Activated CD8-positive, alpha-beta T cell treated with anti-CD3 and anti-CD28 coated beads for 36 hours (primary cell): Measurements from ENCODE around the gene FMNL2. TPM values are rescaled to one million over a fixed set of nuclear protein-coding genes. Genes with fewer than 3 reads are reported as not detected.

Source experiments
- ATAC-seq: fragments of 200-7000 bp; cut with Tn5 transposase; one replicate; pipeline ENCODE4 v1.10.0; 2021; ENCODE audit warnings: mild to moderate bottlenecking, moderate library complexity
- CTCF ChIA-PET: fragments of 350-600 bp; sonication (Branson Sonifier 250); formaldehyde crosslinking; loops from one replicate; lab custom pipeline; 2021; ENCODE audit warnings: antibody characterized with exemption; lab: Charles Lee
- POLR2A ChIA-PET: fragments of 350-600 bp; sonication (Branson Sonifier 250); formaldehyde crosslinking; loops from one replicate; lab custom pipeline; 2021; ENCODE audit warnings: antibody characterized with exemption; lab: Charles Lee
- DNase-seq: peaks from one replicate; pipeline ENCODE4 v3.0.0-alpha.2; 2020
- H3K27ac Mint-ChIP-seq: one replicate; pipeline ENCODE4 v1.8.0; 2021; ENCODE audit warnings: mild to moderate bottlenecking, mixed read lengths
- H3K27me3 Mint-ChIP-seq: one replicate; pipeline ENCODE4 v1.8.0; 2021; ENCODE audit warnings: mixed read lengths
- H3K36me3 Mint-ChIP-seq: one replicate; pipeline ENCODE4 v1.8.0; 2021; ENCODE audit warnings: low read depth, mixed read lengths
- H3K4me1 Mint-ChIP-seq: one replicate; pipeline ENCODE4 v1.8.0; 2021; ENCODE audit warnings: low read depth, mixed read lengths
- H3K4me3 Mint-ChIP-seq: one replicate; pipeline ENCODE4 v1.8.0; 2021; ENCODE audit warnings: mild to moderate bottlenecking, moderate library complexity, mixed read lengths
- H3K9me3 Mint-ChIP-seq: one replicate; pipeline ENCODE4 v1.8.0; 2021; ENCODE audit warnings: mixed read lengths
- CTCF ChIP-seq: fragments of 200-600 bp; IDR thresholded peaks from one replicate; pipeline ENCODE4 v1.8.0; 2022; ENCODE audit warnings: antibody characterized with exemption, mild to moderate bottlenecking
- intact Hi-C: fragments of 100-400 bp; cut with micrococcal nuclease; formaldehyde crosslinking; loops from one replicate; pipeline ENCODE4 v1.10.0; 2022
- total RNA-seq, 2 experiments: library from RNA; stranded (reverse); gene quantifications; one replicate each; pipeline ENCODE4 v1.2.3, GENCODE V29; 2021

Gene FMNL2
- total RNA-seq, 2 experiments from 2014 or later = 1.1 TPM

GRCh38 chr2:152396051-152396511 lies 61.1 kb downstream of the FMNL2 start:
- Mint-ChIP-seq H3K4me1 (no peaks in the 10 kb centered on the region), H3K36me3 (no peaks in the 10 kb centered on the region), H3K27me3 (peaks cover 10% of the 10 kb centered on the region), H3K9me3 (peaks cover 2% of the 10 kb centered on the region), H3K27ac (no peak overlapping the region), H3K4me3 (no peak overlapping the region)
- no peak for TF ChIP-seq CTCF
- no peak for ATAC-seq
- CTCF ChIA-PET = no interaction called here
- DNase-seq = no peak
- intact Hi-C loops = no loop called here
- POLR2A ChIA-PET = no interaction called here

- peaks cover 8% of the 10 kb centered on the region for H3K27me3 Mint-ChIP-seq
- POLR2A ChIA-PET = no interaction called here
- no peak overlapping the region for H3K27ac Mint-ChIP-seq
- ATAC-seq = no peak
- CTCF ChIA-PET = no interaction called here
- H3K4me3 Mint-ChIP-seq = no peak overlapping the region
- intact Hi-C loops = no loop called here
- H3K36me3 Mint-ChIP-seq = no peaks in the 10 kb centered on the region
- H3K9me3 Mint-ChIP-seq = no peaks in the 10 kb centered on the region
- no peak for DNase-seq
- TF ChIP-seq CTCF = no peak
- no peaks in the 10 kb centered on the region for H3K4me1 Mint-ChIP-seq
Observed at GRCh38 chr2:152396763-152397162, 61.8 kb downstream of the FMNL2 start.

GRCh38 chr2:152399003-152399402 lies 64.0 kb downstream of the FMNL2 start:
- Mint-ChIP-seq H3K4me3 (no peak overlapping the region), H3K27me3 (peaks cover 12% of the 10 kb centered on the region), H3K36me3 (no peaks in the 10 kb centered on the region), H3K9me3 (no peaks in the 10 kb centered on the region), H3K4me1 (peaks cover 6% of the 10 kb centered on the region), H3K27ac (no peak overlapping the region)
- POLR2A ChIA-PET = no interaction called here
- CTCF ChIA-PET = no interaction called here
- DNase-seq = no peak
- no peak for TF ChIP-seq CTCF
- intact Hi-C loops = no loop called here
- no peak for ATAC-seq

GRCh38 chr2:152400607-152401214 lies 65.7 kb downstream of the FMNL2 start:
- CTCF ChIA-PET = no interaction called here
- Mint-ChIP-seq H3K4me3 (no peak overlapping the region), H3K36me3 (no peaks in the 10 kb centered on the region), H3K27me3 (peaks cover 15% of the 10 kb centered on the region), H3K4me1 (peaks cover 6% of the 10 kb centered on the region), H3K27ac (no peak overlapping the region), H3K9me3 (no peaks in the 10 kb centered on the region)
- TF ChIP-seq CTCF = no peak
- ATAC-seq (no peak), DNase-seq (no peak)
- POLR2A ChIA-PET = no interaction called here
- intact Hi-C loops = no loop called here

- no peak for TF ChIP-seq CTCF
- POLR2A ChIA-PET = no interaction called here
- Mint-ChIP-seq H3K27me3 (peaks cover 14% of the 10 kb centered on the region), H3K27ac (no peak overlapping the region), H3K4me3 (no peak overlapping the region), H3K4me1 (peaks cover 12% of the 10 kb centered on the region), H3K9me3 (no peaks in the 10 kb centered on the region), H3K36me3 (no peaks in the 10 kb centered on the region)
- CTCF ChIA-PET = interaction anchor here (0.9 kb wide), 1 partner anchor 233 kb away, joined by 3 read pairs; no protein-coding TSS in a partner anchor
- ATAC-seq = peak; percentile 42
- intact Hi-C loops = no loop called here
- DNase-seq = no peak
Observed at GRCh38 chr2:152402780-152403759, 68.1 kb downstream of the FMNL2 start.
